CD14-positive monocyte (primary cell): ENCODE data around the gene SOCS2. TPM values are rescaled to one million over a fixed set of nuclear protein-coding genes. Genes with fewer than 3 reads are reported as not detected.

Experiments
- DNase-seq, 3 donors: peaks; one replicate each; pipeline ENCODE4 v3.0.0-alpha.2; 2011 to 2022
- H2AFZ ChIP-seq: 2 replicates; pipeline ENCODE4 v1.6.0; 2012; ENCODE audit warnings: mild to moderate bottlenecking, low read depth, low read length, inconsistent platforms; ENCODE audit not compliant: insufficient read depth, poor library complexity, severe bottlenecking
- H3K27ac ChIP-seq, 2 donors: 1 replicate in 1 of 2; 2 replicates in 1 of 2; pipeline ENCODE4 v1.5.1; 2012 to 2013; ENCODE audit warnings: low read length in 2 of 2, control low read depth in 1 of 2, inconsistent platforms in 1 of 2, low read depth in 1 of 2, mild to moderate bottlenecking in 1 of 2
- H3K27me3 ChIP-seq, 2 donors: one replicate each; pipeline versions ENCODE4 v1.6.0 to v1.6.1; 2011 to 2013; ENCODE audit warnings: low read length in 2 of 2; ENCODE audit not compliant: control insufficient read depth in 2 of 2, insufficient read depth in 2 of 2
- H3K36me3 ChIP-seq, 2 donors: replicated peaks in 1 of 2; 1 replicate in 1 of 2; 2 replicates in 1 of 2; pipeline versions ENCODE4 v1.5.1 to v1.6.1; 2012 to 2013; ENCODE audit warnings: low read length in 2 of 2, control low read depth in 1 of 2, inconsistent platforms in 1 of 2, mild to moderate bottlenecking in 1 of 2; ENCODE audit not compliant: insufficient read depth in 2 of 2, control insufficient read depth in 1 of 2
- H3K4me1 ChIP-seq, 2 donors: 1 replicate in 1 of 2; 2 replicates in 1 of 2; pipeline versions ENCODE4 v1.5.1 to v1.6.1; 2012 to 2013; ENCODE audit warnings: low read length in 2 of 2, control low read depth in 1 of 2, inconsistent platforms in 1 of 2, mild to moderate bottlenecking in 1 of 2, moderate library complexity in 1 of 2; ENCODE audit not compliant: insufficient read depth in 2 of 2, control insufficient read depth in 1 of 2
- H3K4me2 ChIP-seq: replicated peaks from 2 replicates; pipeline ENCODE3; 2012; ENCODE audit warnings: low read length, moderate library complexity, mild to moderate bottlenecking; ENCODE audit not compliant: poor library complexity, severe bottlenecking; ENCODE audit errors: extremely low read depth
- H3K4me3 ChIP-seq, 3 experiments: fragments of 200-600 bp in 1 of 3; sonication (generic) in 1 of 3; replicated peaks in 1 of 3; 1 replicate in 2 of 3; 2 replicates in 1 of 3; pipeline ENCODE4 v1.5.1; 2011 to 2013; ENCODE audit warnings: low read length in 3 of 3, mild to moderate bottlenecking in 3 of 3, control low read depth in 2 of 3, low read depth in 2 of 3, inconsistent platforms in 1 of 3, moderate library complexity in 1 of 3
- H3K79me2 ChIP-seq: 2 replicates; pipeline ENCODE4 v1.6.0; 2012; ENCODE audit warnings: mild to moderate bottlenecking, control low read depth, inconsistent platforms, low read length, moderate library complexity; ENCODE audit not compliant: insufficient read depth
- H3K9ac ChIP-seq: 2 replicates; pipeline ENCODE4 v1.6.0; 2017; ENCODE audit warnings: low read length, mild to moderate bottlenecking; ENCODE audit not compliant: insufficient read depth, poor library complexity, severe bottlenecking
- H3K9me3 ChIP-seq, 2 donors: replicated peaks in 1 of 2; 1 replicate in 1 of 2; 2 replicates in 1 of 2; pipeline versions ENCODE4 v1.5.1 to v1.6.1; 2012 to 2013; ENCODE audit warnings: low read length in 2 of 2, control low read depth in 1 of 2; ENCODE audit not compliant: control insufficient read depth in 1 of 2, insufficient read depth in 1 of 2
- H4K20me1 ChIP-seq: 2 replicates; pipeline ENCODE4 v1.6.0; 2012; ENCODE audit warnings: mild to moderate bottlenecking, low read length, control low read depth, moderate library complexity; ENCODE audit not compliant: insufficient read depth
- H3K27ac Mint-ChIP-seq, 7 donors: one replicate each; pipeline ENCODE4 v1.8.0; 2020; ENCODE audit warnings: mild to moderate bottlenecking in 7 of 7, mixed read lengths in 7 of 7, moderate library complexity in 6 of 7, inconsistent platforms in 2 of 7
- H3K27me3 Mint-ChIP-seq, 3 donors: one replicate each; pipeline ENCODE4 v1.8.0; 2021 to 2022; ENCODE audit warnings: low read depth in 3 of 3, mild to moderate bottlenecking in 3 of 3, mixed read lengths in 3 of 3, moderate library complexity in 3 of 3, inconsistent platforms in 1 of 3
- H3K36me3 Mint-ChIP-seq, 2 donors: one replicate each; pipeline ENCODE4 v1.8.0; 2020; ENCODE audit warnings: mixed read lengths in 2 of 2, inconsistent platforms in 1 of 2, mild to moderate bottlenecking in 1 of 2
- H3K4me1 Mint-ChIP-seq: one replicate; pipeline ENCODE4 v1.8.0; 2020; ENCODE audit warnings: mild to moderate bottlenecking, mixed read lengths
- H3K4me3 Mint-ChIP-seq, 2 donors: one replicate each; pipeline ENCODE4 v1.8.0; 2020; ENCODE audit warnings: mild to moderate bottlenecking in 2 of 2, mixed read lengths in 2 of 2, moderate library complexity in 1 of 2
- H3K9me3 Mint-ChIP-seq, 7 donors: one replicate each; pipeline ENCODE4 v1.8.0; 2020 to 2022; ENCODE audit warnings: mixed read lengths in 7 of 7, mild to moderate bottlenecking in 6 of 7, moderate library complexity in 6 of 7, inconsistent platforms in 2 of 7
- CTCF ChIP-seq: fragments of 200-600 bp; IDR thresholded peaks from one replicate; pipeline ENCODE4 v1.8.0; 2022; ENCODE audit warnings: antibody characterized with exemption, mild to moderate bottlenecking
- whole genome bisulfite sequencing: methylation state at CpG from one replicate; pipeline ENCODE4 v1.1.5; 2013; ENCODE audit warnings: missing lambda C conversion rate; ENCODE audit not compliant: insufficient coverage; 5-methylcytosine and 5-hydroxymethylcytosine counted together
- intact Hi-C, 2 donors: fragments of 100-400 bp; cut with micrococcal nuclease; formaldehyde crosslinking; loops; one replicate each; pipeline versions ENCODE4 v1.15.0 to v1.15.1; 2023
- polyA plus RNA-seq, 3 donors: library from polyadenylated mRNA; depleted of rRNA in 1 of 3; unstranded in 2 of 3; stranded (reverse) in 1 of 3; fragments of 300-500 nt in 2 of 3; fragments of >200 nt in 1 of 3; fragmentation: Illumina TruSeq in 2 of 3; gene quantifications; 1 replicate in 2 of 3; 2 replicates in 1 of 3; pipeline ENCODE4 v1.2.3, GENCODE V29; 2012 to 2021

SOCS2 gene
- polyA plus RNA-seq, 3 donors: 0.18 to 0.91 (median 0.22) TPM

DNA sequence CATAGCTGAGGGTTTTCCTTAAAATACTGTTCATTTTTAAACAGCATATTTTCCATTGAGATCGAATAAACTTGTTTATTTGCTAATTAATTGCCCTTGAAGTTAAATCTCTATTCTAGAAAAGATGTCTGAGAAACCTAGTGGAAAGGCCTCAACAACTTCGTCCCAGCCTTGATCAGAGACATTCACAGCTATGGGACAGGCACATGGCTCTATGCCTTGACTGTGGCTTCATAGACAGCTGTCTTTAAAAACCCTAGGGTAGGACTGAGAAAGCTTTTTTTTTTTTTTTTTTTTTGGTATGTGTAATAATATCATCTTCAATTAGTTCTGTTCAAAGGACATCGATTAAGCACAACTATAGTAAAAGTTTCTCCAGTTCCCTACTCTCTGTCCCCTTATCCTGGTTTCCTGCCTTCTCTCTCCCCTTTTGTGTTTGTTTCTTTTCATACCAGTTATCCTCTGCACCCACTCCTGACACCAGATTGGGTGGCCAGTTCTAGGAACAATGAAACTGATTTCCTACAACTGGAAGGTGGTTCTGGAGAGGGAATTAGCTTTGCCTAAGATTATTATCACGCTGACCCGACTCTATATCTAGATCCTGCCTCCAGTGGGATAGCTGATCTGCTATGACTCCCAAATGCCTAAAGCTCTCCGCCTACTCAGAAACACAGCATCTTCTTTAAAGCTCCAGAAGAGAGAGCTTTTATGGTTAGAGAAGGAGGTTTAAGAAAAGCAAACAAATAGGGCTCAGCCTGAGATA, 20.3 kb downstream of the SOCS2 start:
- Mint-ChIP-seq H3K27me3 (peaks cover 31 to 48% (median 35%) of the 10 kb centered on the region in 3 donors), H3K27ac (peak overlapping the region in 1 of 7 donors; percentile 60), H3K36me3 (peaks cover 0 to 6% of the 10 kb centered on the region in 2 donors), H3K4me3 (peak overlapping the region in 1 of 2 donors; percentile 57), H3K4me1 (peaks cover 27% of the 10 kb centered on the region), H3K9me3 (peaks cover 0 to 3% (median 0%) of the 10 kb centered on the region in 7 donors)
- Histone ChIP-seq H4K20me1 (no peaks in the 10 kb centered on the region), H2AFZ (no peak overlapping the region), H3K79me2 (no peaks in the 10 kb centered on the region), H3K9me3 (no peaks in the 10 kb centered on the region), H3K9ac (no peak overlapping the region), H3K27me3 (peaks cover 21 to 42% of the 10 kb centered on the region in 2 donors), H3K4me1 (peaks cover 6 to 14% of the 10 kb centered on the region in 2 donors), H3K4me3 (no peak overlapping the region), H3K4me2 (no peak overlapping the region), H3K36me3 (no peaks in the 10 kb centered on the region), H3K27ac (no peak overlapping the region)
- intact Hi-C loops: no loop called here
- no peak for TF ChIP-seq CTCF
- no peak for DNase-seq
- no CpG with 5 or more reads among the region's 6 CpGs for WGBS

DNA sequence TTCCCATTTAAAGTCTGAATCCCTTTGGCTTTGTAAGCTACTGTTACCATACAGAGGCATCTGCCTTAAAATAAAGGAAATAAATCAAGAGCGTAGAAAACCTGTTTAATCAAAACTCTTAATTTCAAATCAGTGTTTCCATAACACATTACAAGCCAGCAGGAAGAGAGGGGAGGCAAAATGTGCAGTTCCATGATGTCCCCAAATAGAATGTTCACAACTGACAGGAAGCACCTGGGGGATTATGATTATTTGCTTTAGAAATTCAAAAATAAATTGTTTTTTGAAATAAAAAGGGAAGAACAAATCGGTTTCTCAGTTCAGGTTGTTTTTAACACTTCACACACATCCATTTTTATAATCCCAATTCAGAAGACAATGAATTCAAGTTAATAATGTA, 21.4 kb downstream of the SOCS2 start:
- DNase-seq: no peak
- WGBS: no CpG with 5 or more reads among the region's 2 CpGs
- H3K4me1 Mint-ChIP-seq: peaks cover 25% of the 10 kb centered on the region
- peaks cover 0 to 3% (median 0%) of the 10 kb centered on the region in 7 donors for H3K9me3 Mint-ChIP-seq
- H3K36me3 Mint-ChIP-seq: peaks cover 0 to 6% of the 10 kb centered on the region in 2 donors
- Histone ChIP-seq H2AFZ (no peak overlapping the region), H3K4me2 (no peak overlapping the region), H3K79me2 (no peaks in the 10 kb centered on the region), H3K9me3 (no peaks in the 10 kb centered on the region), H3K4me1 (peaks cover 6 to 13% of the 10 kb centered on the region in 2 donors), H3K9ac (no peak overlapping the region), H3K27ac (no peak overlapping the region), H3K27me3 (peaks cover 21 to 42% of the 10 kb centered on the region in 2 donors), H4K20me1 (no peaks in the 10 kb centered on the region), H3K4me3 (no peak overlapping the region), H3K36me3 (no peaks in the 10 kb centered on the region)
- no peak overlapping the region for H3K27ac Mint-ChIP-seq
- peak overlapping the region in 1 of 2 donors; percentile 24 for H3K4me3 Mint-ChIP-seq
- TF ChIP-seq CTCF: no peak
- intact Hi-C loops: no loop called here
- H3K27me3 Mint-ChIP-seq: peaks cover 30 to 47% (median 35%) of the 10 kb centered on the region in 3 donors
